Measurements from ENCODE around the gene ARHGAP26.
"Not testable (repeated sequence)": the region's sequence is repeated elsewhere in the genome, so short reads cannot be mapped to it uniquely, and the experiment has no call there.

The ARHGAP26 gene

GRCh38 chr5:143093452-143094086 is 323.4 kb downstream of the ARHGAP26 start:
- Histone ChIP-seq H3K36me3 (ENCODE audit: insufficient read depth) (no peaks in the 10 kb centered on the region), H2AFZ (ENCODE audit: low read depth) (no peak overlapping the region), H3K4me3 (IDR thresholded peaks at IDR 0.05; ENCODE audit: insufficient read depth, low read depth, low read length) (no peak overlapping the region)

DNA sequence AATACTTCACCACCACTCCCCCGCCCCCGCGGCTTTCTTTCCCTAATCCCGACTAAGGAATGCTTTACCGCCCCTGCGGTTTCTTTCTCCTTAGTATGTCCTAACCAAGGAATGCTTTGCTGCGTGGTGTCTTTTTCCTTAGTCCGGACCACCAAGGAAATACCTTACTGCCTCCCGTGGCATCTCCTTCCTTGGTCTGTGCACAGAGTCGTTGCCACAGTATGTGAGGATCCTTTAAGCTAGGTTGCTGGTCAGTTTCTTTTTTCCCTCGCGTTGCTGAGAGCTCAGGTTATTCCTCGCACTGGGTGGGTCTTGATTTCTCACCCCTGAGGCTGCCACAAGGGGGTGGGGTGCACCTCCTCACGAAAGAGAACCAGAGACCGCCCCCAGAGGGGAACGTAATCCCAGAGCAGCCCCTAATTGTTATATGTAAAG is 323.9 kb downstream of the ARHGAP26 start:
- Histone ChIP-seq H3K4me2 (no peak overlapping the region), H3K9ac (no peak overlapping the region), H2AFZ (ENCODE audit: low read depth) (no peak overlapping the region), H3K27ac (no peak overlapping the region), H3K4me3 (IDR thresholded peaks at IDR 0.05; ENCODE audit: insufficient read depth, low read depth, low read length) (no peak overlapping the region), H3K79me2 (ENCODE audit: insufficient read depth, low read depth) (no peaks in the 10 kb centered on the region), H3K27me3 (ENCODE audit: insufficient read depth, low read depth) (no peaks in the 10 kb centered on the region), H3K4me1 (ENCODE audit: low read depth, poor library complexity, severe bottlenecking) (no peaks in the 10 kb centered on the region), H3K36me3 (ENCODE audit: insufficient read depth) (no peaks in the 10 kb centered on the region), H4K20me1 (ENCODE audit: insufficient read depth) (no peaks in the 10 kb centered on the region)
- TF ChIP-seq, protein P1, sequence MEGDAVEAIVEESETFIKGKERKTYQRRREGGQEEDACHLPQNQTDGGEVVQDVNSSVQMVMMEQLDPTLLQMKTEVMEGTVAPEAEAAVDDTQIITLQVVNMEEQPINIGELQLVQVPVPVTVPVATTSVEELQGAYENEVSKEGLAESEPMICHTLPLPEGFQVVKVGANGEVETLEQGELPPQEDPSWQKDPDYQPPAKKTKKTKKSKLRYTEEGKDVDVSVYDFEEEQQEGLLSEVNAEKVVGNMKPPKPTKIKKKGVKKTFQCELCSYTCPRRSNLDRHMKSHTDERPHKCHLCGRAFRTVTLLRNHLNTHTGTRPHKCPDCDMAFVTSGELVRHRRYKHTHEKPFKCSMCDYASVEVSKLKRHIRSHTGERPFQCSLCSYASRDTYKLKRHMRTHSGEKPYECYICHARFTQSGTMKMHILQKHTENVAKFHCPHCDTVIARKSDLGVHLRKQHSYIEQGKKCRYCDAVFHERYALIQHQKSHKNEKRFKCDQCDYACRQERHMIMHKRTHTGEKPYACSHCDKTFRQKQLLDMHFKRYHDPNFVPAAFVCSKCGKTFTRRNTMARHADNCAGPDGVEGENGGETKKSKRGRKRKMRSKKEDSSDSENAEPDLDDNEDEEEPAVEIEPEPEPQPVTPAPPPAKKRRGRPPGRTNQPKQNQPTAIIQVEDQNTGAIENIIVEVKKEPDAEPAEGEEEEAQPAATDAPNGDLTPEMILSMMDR (conservative IDR thresholded peaks at IDR 0.05; ENCODE audit: low read depth, low read length), result no peak

More at GRCh38 chr5:143093452-143094086, 323.4 kb downstream of the ARHGAP26 start:
- H3K9ac ChIP-seq, result no peak overlapping the region
- no peaks in the 10 kb centered on the region for H3K79me2 ChIP-seq (ENCODE audit: insufficient read depth, low read depth)
- no peak overlapping the region for H3K4me2 ChIP-seq
- TF ChIP-seq, protein P1 (conservative IDR thresholded peaks at IDR 0.05; ENCODE audit: low read depth, low read length), result no peak
- H3K27me3 ChIP-seq (ENCODE audit: insufficient read depth, low read depth), result no peaks in the 10 kb centered on the region
- no peak overlapping the region for H3K27ac ChIP-seq
- H4K20me1 ChIP-seq (ENCODE audit: insufficient read depth), result no peaks in the 10 kb centered on the region
- H3K4me1 ChIP-seq (ENCODE audit: low read depth, poor library complexity, severe bottlenecking), result no peaks in the 10 kb centered on the region

- not testable (repeated sequence) for H3K4me3 ChIP-seq (IDR thresholded peaks at IDR 0.05; ENCODE audit: insufficient read depth, low read depth, low read length); H3K4me2 ChIP-seq; H2AFZ ChIP-seq (ENCODE audit: low read depth); H3K36me3 ChIP-seq (ENCODE audit: insufficient read depth); H3K79me2 ChIP-seq (ENCODE audit: insufficient read depth, low read depth); H3K27ac ChIP-seq; H3K9ac ChIP-seq; H3K27me3 ChIP-seq (ENCODE audit: insufficient read depth, low read depth); H4K20me1 ChIP-seq (ENCODE audit: insufficient read depth); H3K4me1 ChIP-seq (ENCODE audit: low read depth, poor library complexity, severe bottlenecking)
These were observed 324.4 kb downstream of the ARHGAP26 start for GRCh38 chr5:143094608-143095007.

GRCh38 chr5:143101121-143101520 is 330.9 kb downstream of the ARHGAP26 start:
- peak overlapping the region; percentile 23; the same call in 1 of the 2 replicates for H3K27ac ChIP-seq
- no peak overlapping the region for H3K4me3 ChIP-seq (IDR thresholded peaks at IDR 0.05; ENCODE audit: insufficient read depth, low read depth, low read length)
- H3K79me2 ChIP-seq (ENCODE audit: insufficient read depth, low read depth), result no peaks in the 10 kb centered on the region
- H2AFZ ChIP-seq (ENCODE audit: low read depth), result peak overlapping the region; percentile 7
- TF ChIP-seq, protein P1 (conservative IDR thresholded peaks at IDR 0.05; ENCODE audit: low read depth, low read length), result no peak
- H4K20me1 ChIP-seq (ENCODE audit: insufficient read depth), result no peaks in the 10 kb centered on the region
- H3K9ac ChIP-seq, result no peak overlapping the region
- peaks cover 40% of the 10 kb centered on the region for H3K4me1 ChIP-seq (ENCODE audit: low read depth, poor library complexity, severe bottlenecking)
- H3K4me2 ChIP-seq, result peak overlapping the region; percentile 35
- no peaks in the 10 kb centered on the region for H3K36me3 ChIP-seq (ENCODE audit: insufficient read depth)
- no peaks in the 10 kb centered on the region for H3K27me3 ChIP-seq (ENCODE audit: insufficient read depth, low read depth)

DNA sequence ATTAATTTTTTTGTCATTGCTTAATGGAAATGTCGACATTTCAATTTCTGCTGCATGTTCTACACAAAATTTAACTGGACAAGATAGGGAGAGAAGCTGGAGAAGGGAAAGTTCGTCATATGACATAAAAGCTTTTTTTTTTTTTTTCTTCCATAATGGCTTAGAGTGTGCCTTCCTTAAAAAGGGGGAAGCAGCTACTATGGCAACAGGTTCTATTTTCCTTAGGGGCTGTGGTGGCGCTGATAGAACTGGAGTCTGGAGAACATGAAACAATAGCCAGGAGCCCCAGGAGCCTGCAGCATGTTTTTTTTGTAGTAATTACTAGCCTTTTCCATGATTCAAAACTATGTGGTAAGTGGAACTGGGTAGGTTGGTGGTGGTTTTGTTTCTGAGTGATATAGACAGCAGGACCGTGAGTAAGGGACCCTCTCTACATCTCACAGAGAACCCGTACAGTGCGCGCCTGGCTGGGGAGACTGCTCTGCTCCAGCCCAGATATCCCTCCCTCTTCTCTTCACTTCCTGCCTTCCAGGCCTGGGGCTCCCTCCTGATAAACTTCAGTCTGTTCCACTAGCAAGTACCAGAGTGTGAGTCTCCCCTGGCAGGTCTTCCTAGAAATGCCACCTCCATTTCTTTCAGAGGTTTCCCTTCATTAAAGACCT is 331.7 kb downstream of the ARHGAP26 start:
- Histone ChIP-seq H3K4me2 (peak overlapping the region; percentile 35), H3K27me3 (ENCODE audit: insufficient read depth, low read depth) (no peaks in the 10 kb centered on the region), H2AFZ (ENCODE audit: low read depth) (no peak overlapping the region), H3K4me3 (IDR thresholded peaks at IDR 0.05; ENCODE audit: insufficient read depth, low read depth, low read length) (no peak overlapping the region), H3K36me3 (ENCODE audit: insufficient read depth) (no peaks in the 10 kb centered on the region), H3K27ac (peak overlapping the region; percentile 23; the same call in 1 of the 2 replicates), H3K9ac (no peak overlapping the region), H3K79me2 (ENCODE audit: insufficient read depth, low read depth) (no peaks in the 10 kb centered on the region), H4K20me1 (ENCODE audit: insufficient read depth) (no peaks in the 10 kb centered on the region), H3K4me1 (ENCODE audit: low read depth, poor library complexity, severe bottlenecking) (peaks cover 48% of the 10 kb centered on the region)
- TF ChIP-seq, protein P1 (conservative IDR thresholded peaks at IDR 0.05; ENCODE audit: low read depth, low read length), result no peak
